Esophagus mucosa (tissue), 1 donor: ENCODE measurements around the gene KRTAP13-4. TPM values are rescaled to one million over a fixed set of nuclear protein-coding genes. Genes with fewer than 3 reads are reported as not detected.

Source experiments
- total RNA-seq: library from RNA; stranded (reverse); gene quantifications from one replicate; pipeline ENCODE4 v1.2.4, GENCODE V29; 2023
- donor health status: DM: yes; HTN: yes; CAD: no.

The KRTAP13-4 gene
- total RNA-seq, 1 donor from 2014 or later = not detected

Other genes with a start within 250 kb of the KRTAP13-4 start
- 1.6 TPM for gene CLDN8, start 214.1 kb upstream of the KRTAP13-4 start, total RNA-seq
- not detected for gene KRTAP24-1, start 147.3 kb upstream of the KRTAP13-4 start, total RNA-seq
- gene KRTAP25-1, start 140.7 kb upstream of the KRTAP13-4 start, total RNA-seq = not detected
- gene KRTAP26-1, start 109.9 kb upstream of the KRTAP13-4 start, total RNA-seq = not detected
- gene KRTAP27-1, start 92.5 kb upstream of the KRTAP13-4 start, total RNA-seq = not detected
- not detected for gene KRTAP23-1, start 81.6 kb upstream of the KRTAP13-4 start, total RNA-seq
- gene KRTAP13-2, start 57.9 kb upstream of the KRTAP13-4 start, total RNA-seq = not detected
- not detected for gene KRTAP13-1, start 34.2 kb upstream of the KRTAP13-4 start, total RNA-seq
- gene KRTAP13-3, start 4.3 kb upstream of the KRTAP13-4 start, total RNA-seq = not detected
- gene KRTAP15-1, start 10.1 kb downstream of the KRTAP13-4 start, total RNA-seq = not detected
- not detected for gene KRTAP19-1, start 50.1 kb downstream of the KRTAP13-4 start, total RNA-seq
- gene KRTAP19-2, start 57.2 kb downstream of the KRTAP13-4 start, total RNA-seq = not detected
- not detected for gene KRTAP19-3, start 61.8 kb downstream of the KRTAP13-4 start, total RNA-seq
- not detected for gene KRTAP19-4, start 66.9 kb downstream of the KRTAP13-4 start, total RNA-seq
- not detected for gene KRTAP19-5, start 71.9 kb downstream of the KRTAP13-4 start, total RNA-seq
- gene KRTAP19-6, start 111.6 kb downstream of the KRTAP13-4 start, total RNA-seq = not detected
- not detected for gene KRTAP19-7, start 131.1 kb downstream of the KRTAP13-4 start, total RNA-seq
- not detected for gene KRTAP22-2, start 160.2 kb downstream of the KRTAP13-4 start, total RNA-seq
- not detected for gene KRTAP6-3, start 162.2 kb downstream of the KRTAP13-4 start, total RNA-seq
- gene KRTAP6-2, start 168.7 kb downstream of the KRTAP13-4 start, total RNA-seq = not detected
- gene KRTAP22-1, start 170.9 kb downstream of the KRTAP13-4 start, total RNA-seq = not detected
- gene KRTAP6-1, start 183.7 kb downstream of the KRTAP13-4 start, total RNA-seq = not detected
- not detected for gene KRTAP20-1, start 186.2 kb downstream of the KRTAP13-4 start, total RNA-seq
- not detected for gene KRTAP20-4, start 190.4 kb downstream of the KRTAP13-4 start, total RNA-seq
- not detected for gene KRTAP20-2, start 205.0 kb downstream of the KRTAP13-4 start, total RNA-seq
- gene KRTAP20-3, start 212.6 kb downstream of the KRTAP13-4 start, total RNA-seq = not detected